NCI-H524 treated with DMSO at 0.1 percent for 48 hours (cell line): ENCODE results near the gene EHD4.

ENCODE experiments used
- DNase-seq: peaks from one replicate; lab custom pipeline; 2025; lab: John Stamatoyannopoulos, UW

Gene EHD4

GRCh38 chr15:41994772-41995475 is 22.6 kb upstream of the EHD4 start:
- no peak for DNase-seq

- no peak for DNase-seq
Measured at GRCh38 chr15:41994171-41994650, 21.9 kb upstream of the EHD4 start.

- no peak for DNase-seq
Measured at GRCh38 chr15:41993472-41994170, 21.3 kb upstream of the EHD4 start.

- no peak for DNase-seq
Measured at GRCh38 chr15:41992803-41993190, 20.4 kb upstream of the EHD4 start.

GRCh38 chr15:41992151-41992802 is 19.9 kb upstream of the EHD4 start:
- DNase-seq, result no peak

- DNase-seq, result no peak
Measured at GRCh38 chr15:41990691-41991090, 18.3 kb upstream of the EHD4 start.

GRCh38 chr15:41990243-41990605 is 17.9 kb upstream of the EHD4 start:
- no peak for DNase-seq

GRCh38 chr15:41989573-41990242 is 17.4 kb upstream of the EHD4 start:
- DNase-seq, result no peak

GRCh38 chr15:41988896-41989572 is 16.7 kb upstream of the EHD4 start:
- DNase-seq, result no peak

GRCh38 chr15:41987925-41988275 is 15.5 kb upstream of the EHD4 start:
- no peak for DNase-seq

GRCh38 chr15:41987246-41987924 is 15.0 kb upstream of the EHD4 start:
- no peak for DNase-seq

GRCh38 chr15:41985236-41986160 is 13.1 kb upstream of the EHD4 start:
- DNase-seq, result no peak

GRCh38 chr15:41984622-41985021 is 12.3 kb upstream of the EHD4 start:
- no peak for DNase-seq

GRCh38 chr15:41983621-41984571 is 11.5 kb upstream of the EHD4 start:
- no peak for DNase-seq

GRCh38 chr15:41983221-41983620 is 10.9 kb upstream of the EHD4 start:
- no peak for DNase-seq

GRCh38 chr15:41982133-41982930 is 10.0 kb upstream of the EHD4 start:
- DNase-seq, result no peak

- no peak for DNase-seq
Measured at GRCh38 chr15:41981371-41982132, 9.2 kb upstream of the EHD4 start.
